Upper lobe of left lung (tissue), 6 donors: Measurements from ENCODE around the gene SP140. TPM values are rescaled to one million over a fixed set of nuclear protein-coding genes. Genes with fewer than 3 reads are reported as not detected.

Experiments used
- ATAC-seq, 2 donors: fragments of 200-7000 bp; cut with Tn5 transposase; one replicate each; pipeline ENCODE4 v1.9.1; 2022; ENCODE audit warnings: mild to moderate bottlenecking in 2 of 2, moderate library complexity in 2 of 2; ENCODE audit not compliant: low FRiP score in 2 of 2
- DNase-seq, 2 donors: peaks; one replicate each; pipeline ENCODE4 v3.0.0-alpha.2; 2019 to 2020
- H3K27ac ChIP-seq, 4 donors: fragments of 200-600 bp; sonication (generic); one replicate each; pipeline ENCODE4 v1.5.1; 2016 to 2019
- H3K27me3 ChIP-seq, 4 donors: fragments of 200-600 bp; sonication (generic); one replicate each; pipeline ENCODE4 v1.5.1; 2017 to 2019
- H3K36me3 ChIP-seq, 4 donors: fragments of 200-600 bp; sonication (generic); one replicate each; pipeline ENCODE4 v1.5.1; 2016 to 2019
- H3K4me1 ChIP-seq, 4 donors: fragments of 200-600 bp; sonication (generic); one replicate each; pipeline ENCODE4 v1.5.1; 2018 to 2019
- H3K4me3 ChIP-seq, 4 donors: fragments of 200-600 bp; sonication (generic); one replicate each; pipeline ENCODE4 v1.5.1; 2017 to 2019; ENCODE audit warnings: mild to moderate bottlenecking in 2 of 4, moderate library complexity in 1 of 4
- H3K9me3 ChIP-seq, 4 donors: fragments of 200-600 bp; sonication (generic); one replicate each; pipeline ENCODE4 v1.5.1; 2018 to 2019
- CTCF ChIP-seq, 6 experiments: fragments of 450-650 bp in 4 of 6; fragments of 200-600 bp in 2 of 6; sonication (generic) in 2 of 6; IDR thresholded peaks; one replicate each; pipeline ENCODE4 v1.5.1; 2016 to 2019; ENCODE audit warnings: antibody characterized with exemption in 6 of 6
- EP300 ChIP-seq, 4 donors: sonication (generic); formaldehyde crosslinking; IDR thresholded peaks; one replicate each; pipeline ENCODE4 v1.5.1; 2017; ENCODE audit warnings: antibody characterized with exemption in 4 of 4, control low read depth in 2 of 4
- POLR2A ChIP-seq, 4 donors: fragments of 450-650 bp; IDR thresholded peaks; one replicate each; pipeline ENCODE4 v1.5.1; 2016 to 2017; ENCODE audit warnings: antibody characterized with exemption in 4 of 4, mild to moderate bottlenecking in 2 of 4
- POLR2AphosphoS5 ChIP-seq, 2 donors: sonication (generic); formaldehyde crosslinking; IDR thresholded peaks; one replicate each; pipeline ENCODE4 v1.5.1; 2017; ENCODE audit warnings: antibody characterized with exemption in 2 of 2
- WGBS, 2 donors: methylation state at CpG; one replicate each; pipeline ENCODE4 v1.1.5; 2017 to 2018; 5-methylcytosine and 5-hydroxymethylcytosine counted together
- total RNA-seq, 6 donors: library from RNA; depleted of rRNA in 4 of 6; stranded (reverse); fragments of >200 nt in 4 of 6; gene quantifications; one replicate each; pipeline versions ENCODE4 v1.1.0 to v1.2.1, GENCODE V29; 2016 to 2021
- donor health status: DM: no; HTN: no; CAD: no; lungs with moderate emphysema.
- donor health status: DM: no; HTN: yes; CAD: no; lungs with severe emphysema.

The SP140 gene
- total RNA-seq, 6 donors from 2014 or later = 5.1 to 15.7 (median 9.7) TPM

GRCh38 chr2:230205721-230206120, 19.8 kb upstream of the SP140 start:
- no peaks in the 10 kb centered on the region for H3K4me1 ChIP-seq
- DNase-seq (no peak), ATAC-seq (no peak)
- H3K36me3 ChIP-seq = peaks cover 34 to 96% (median 64%) of the 10 kb centered on the region in 4 donors
- H3K27ac ChIP-seq = no peak overlapping the region
- TF ChIP-seq EP300 (IDR thresholded peaks at IDR 0.05) (no peak), POLR2A (IDR thresholded peaks at IDR 0.05) (no peak), POLR2AphosphoS5 (IDR thresholded peaks at IDR 0.05) (no peak), CTCF (IDR thresholded peaks at IDR 0.05) (no peak)
- H3K4me3 ChIP-seq = no peak overlapping the region
- no peaks in the 10 kb centered on the region for H3K27me3 ChIP-seq
- 91 to 98% methylated on average over 2 of the region's 2 CpGs for WGBS, 2 donors
- no peaks in the 10 kb centered on the region for H3K9me3 ChIP-seq

DNA sequence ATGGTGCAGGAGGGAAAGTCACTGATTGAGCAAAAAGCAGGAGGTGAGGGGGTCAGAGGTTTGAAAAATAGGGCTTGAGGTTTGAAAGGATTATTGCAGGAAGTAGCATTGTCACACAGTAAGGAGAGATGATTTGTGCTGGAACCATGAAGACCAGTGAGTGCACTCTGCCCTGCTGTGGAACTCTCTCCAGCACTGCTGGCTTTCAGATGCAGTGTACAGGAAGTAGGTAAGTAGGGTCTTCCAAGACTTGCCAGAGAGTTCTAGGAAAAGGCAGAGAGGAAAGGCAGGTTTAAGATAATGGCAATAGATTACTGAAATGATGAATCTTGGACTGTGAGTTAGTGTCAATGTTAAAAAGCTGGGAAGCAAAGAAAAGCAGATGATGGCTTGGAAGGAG, 17.0 kb upstream of the SP140 start:
- Histone ChIP-seq H3K27me3 (no peaks in the 10 kb centered on the region), H3K9me3 (no peaks in the 10 kb centered on the region), H3K27ac (no peak overlapping the region), H3K4me1 (no peaks in the 10 kb centered on the region), H3K4me3 (no peak overlapping the region), H3K36me3 (peaks cover 33 to 97% (median 71%) of the 10 kb centered on the region in 4 donors)
- DNase-seq = no peak
- ATAC-seq = no peak
- no peak for TF ChIP-seq CTCF (IDR thresholded peaks at IDR 0.05)
- TF ChIP-seq POLR2AphosphoS5 (IDR thresholded peaks at IDR 0.05) = no peak
- TF ChIP-seq EP300 (IDR thresholded peaks at IDR 0.05) = no peak
- TF ChIP-seq POLR2A (IDR thresholded peaks at IDR 0.05) = no peak

GRCh38 chr2:230209422-230210051, 16.0 kb upstream of the SP140 start:
- H3K9me3 ChIP-seq = no peaks in the 10 kb centered on the region
- ATAC-seq (no peak), DNase-seq (no peak)
- peaks cover 32 to 97% (median 78%) of the 10 kb centered on the region in 4 donors for H3K36me3 ChIP-seq
- H3K4me1 ChIP-seq = no peaks in the 10 kb centered on the region
- no peak overlapping the region for H3K27ac ChIP-seq
- H3K27me3 ChIP-seq = no peaks in the 10 kb centered on the region
- WGBS, 2 donors = 64 to 87% methylated on average over 1 of the region's 1 CpG
- no peak overlapping the region for H3K4me3 ChIP-seq
- TF ChIP-seq POLR2A (IDR thresholded peaks at IDR 0.05) = no peak
- no peak for TF ChIP-seq POLR2AphosphoS5 (IDR thresholded peaks at IDR 0.05)
- no peak for TF ChIP-seq EP300 (IDR thresholded peaks at IDR 0.05)
- TF ChIP-seq CTCF (IDR thresholded peaks at IDR 0.05) = no peak

GRCh38 chr2:230216489-230216888, 9.0 kb upstream of the SP140 start:
- peaks cover 22 to 33% (median 29%) of the 10 kb centered on the region in 4 donors for H3K4me1 ChIP-seq
- no peaks in the 10 kb centered on the region for H3K9me3 ChIP-seq
- ATAC-seq = no peak
- H3K36me3 ChIP-seq = peaks cover 6 to 51% (median 40%) of the 10 kb centered on the region in 4 donors
- DNase-seq = no peak
- TF ChIP-seq POLR2AphosphoS5 (IDR thresholded peaks at IDR 0.05) (no peak), POLR2A (IDR thresholded peaks at IDR 0.05) (no peak), CTCF (IDR thresholded peaks at IDR 0.05) (no peak), EP300 (IDR thresholded peaks at IDR 0.05) (no peak)
- no peak overlapping the region for H3K27ac ChIP-seq
- H3K4me3 ChIP-seq = no peak overlapping the region
- no peaks in the 10 kb centered on the region for H3K27me3 ChIP-seq
- WGBS, 2 donors = 94 to 100% methylated on average over 1 of the region's 1 CpG

DNA sequence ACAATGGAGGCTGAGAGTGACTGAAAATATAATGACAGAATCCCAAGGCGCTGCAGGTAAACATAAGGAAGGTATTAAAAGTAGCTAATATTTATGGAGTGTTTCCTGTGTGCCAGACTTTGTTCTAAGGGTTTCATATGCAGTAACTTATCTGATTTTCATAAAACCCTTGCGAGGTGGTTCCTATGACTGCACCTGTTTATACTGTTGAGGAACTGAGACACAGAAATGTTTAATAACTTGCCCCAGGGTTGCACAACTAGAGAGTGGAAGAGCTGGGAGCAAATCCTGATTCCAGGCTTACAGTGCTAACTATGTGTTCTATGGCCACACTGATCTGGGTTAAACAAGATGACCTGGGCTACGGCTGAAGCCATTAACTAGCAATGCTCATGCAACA, 8.1 kb upstream of the SP140 start:
- Histone ChIP-seq H3K27me3 (no peaks in the 10 kb centered on the region), H3K27ac (no peak overlapping the region), H3K4me1 (peaks cover 22 to 33% (median 29%) of the 10 kb centered on the region in 4 donors), H3K36me3 (peaks cover 6 to 42% (median 31%) of the 10 kb centered on the region in 4 donors), H3K4me3 (no peak overlapping the region), H3K9me3 (no peaks in the 10 kb centered on the region)
- no peak for ATAC-seq
- DNase-seq = no peak
- TF ChIP-seq EP300 (IDR thresholded peaks at IDR 0.05) (no peak), POLR2A (IDR thresholded peaks at IDR 0.05) (no peak), POLR2AphosphoS5 (IDR thresholded peaks at IDR 0.05) (no peak), CTCF (IDR thresholded peaks at IDR 0.05) (no peak)
- WGBS, 2 donors = 71 to 85% methylated on average over 3 of the region's 3 CpGs
